ENCODE results near the gene VASH1.

- TF ChIP-seq CTCF (IDR thresholded peaks at IDR 0.05; ENCODE audit: insufficient read depth, low read length, poor library complexity, severe bottlenecking) (no peak), EZH2phosphoT487 (conservative IDR thresholded peaks at IDR 0.05; ENCODE audit: low read length) (no peak)
Measured at GRCh38 chr14:76778546-76779215, 17.4 kb downstream of the VASH1 start.

All from SU-DHL-6 (cell line).